ENCODE data around the gene ASMT.
"Not testable (repeated sequence)": the region's sequence is repeated elsewhere in the genome, so short reads cannot be mapped to it uniquely, and the experiment has no call there.

The ASMT gene

DNA sequence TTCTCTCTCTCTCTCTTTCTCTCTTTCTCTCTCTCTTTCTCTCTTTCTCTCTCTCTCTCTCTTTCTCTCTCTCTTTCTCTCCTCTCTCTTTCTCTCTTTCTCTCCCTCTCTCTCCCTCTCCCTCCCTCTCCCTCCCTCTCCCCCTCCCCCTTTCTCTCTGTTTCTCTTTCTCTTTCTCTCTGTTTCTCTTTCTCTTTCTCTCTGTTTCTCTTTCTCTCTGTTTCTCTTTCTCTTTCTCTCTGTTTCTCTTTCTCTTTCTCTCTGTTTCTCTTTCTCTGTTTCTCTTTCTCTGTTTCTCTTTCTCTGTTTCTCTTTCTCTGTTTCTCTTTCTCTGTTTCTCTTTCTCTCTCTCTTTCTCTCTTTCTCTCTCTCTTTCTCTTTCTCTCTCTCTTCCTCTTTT is 67.0 kb downstream of the ASMT start:
- DNase-seq; intact Hi-C loops (cut with DNase I): not testable (repeated sequence)

DNA sequence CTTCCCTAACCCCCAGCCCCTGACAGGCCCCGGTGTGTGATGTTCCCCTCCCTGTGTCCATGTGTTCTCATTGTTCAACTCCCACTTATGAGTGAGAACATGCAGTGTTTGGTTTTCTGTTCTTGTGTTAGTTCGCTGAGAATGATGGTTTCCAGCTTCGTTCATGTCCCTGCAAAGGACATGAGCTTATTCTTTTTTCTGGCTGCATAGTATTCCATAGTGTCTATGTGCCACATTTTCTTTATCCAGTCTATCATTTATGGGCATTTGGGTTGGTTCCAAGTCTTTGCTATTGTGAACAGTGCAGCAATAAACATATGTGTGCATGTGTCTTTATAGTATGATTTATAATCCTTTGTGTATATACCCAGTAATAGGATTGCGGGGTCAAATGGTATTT is 67.6 kb downstream of the ASMT start:
- intact Hi-C loops (cut with DNase I); DNase-seq: not testable (repeated sequence)

DNA sequence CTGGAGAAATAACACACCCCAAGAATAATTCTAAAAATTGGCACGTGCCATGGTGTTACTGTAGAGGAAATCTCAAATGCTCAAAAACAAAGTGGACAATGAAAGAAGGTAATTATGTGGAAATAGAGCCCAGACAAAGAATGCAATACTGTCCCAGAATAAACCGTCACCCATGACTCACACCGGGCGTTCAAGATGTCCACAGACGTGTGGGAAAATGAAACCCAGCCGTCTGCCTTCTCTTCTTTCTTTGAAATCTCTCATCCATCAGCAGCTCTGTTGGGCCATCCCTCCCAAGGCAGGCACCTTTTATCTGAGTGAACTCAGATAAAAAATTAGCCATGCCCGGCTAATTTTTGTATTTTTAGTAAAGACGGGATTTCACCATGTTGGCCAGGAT is 70.0 kb downstream of the ASMT start:
- intact Hi-C loops (cut with DNase I); DNase-seq: not testable (repeated sequence)

GRCh38 chrX:1685444-1685880 is 70.6 kb downstream of the ASMT start:
- intact Hi-C loops (cut with DNase I); DNase-seq: not testable (repeated sequence)

DNA sequence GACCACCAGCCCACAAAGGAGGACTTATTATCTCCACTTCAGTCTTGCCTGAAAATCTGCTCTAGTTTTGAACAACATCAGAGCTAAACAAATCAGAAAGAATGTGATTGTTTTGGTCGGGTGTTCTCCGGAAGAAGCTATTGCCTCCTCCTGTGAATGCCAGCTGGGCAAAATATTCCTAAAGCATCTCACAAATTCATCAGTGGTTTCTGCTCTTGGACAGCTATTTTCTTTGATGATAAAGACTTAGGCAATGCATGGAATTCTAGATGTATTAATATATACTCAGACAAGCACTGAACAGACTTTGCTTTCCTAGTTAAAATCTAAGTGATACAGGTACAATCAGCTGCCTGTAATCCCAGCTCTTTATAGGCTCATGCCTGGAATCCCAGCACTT is 71.8 kb downstream of the ASMT start:
- intact Hi-C loops (cut with DNase I) = no loop called here
- DNase-seq = no peak

Measured in head of caudate nucleus (tissue), 42 donors.